Cerebellar cortex (tissue), 1 donor: ENCODE measurements around the gene SLC29A3.

Experiments used
- DNase-seq: peaks from one replicate; pipeline ENCODE4 v3.0.0-alpha.2; 2015; ENCODE audit warnings: low spot score

Gene SLC29A3

DNA sequence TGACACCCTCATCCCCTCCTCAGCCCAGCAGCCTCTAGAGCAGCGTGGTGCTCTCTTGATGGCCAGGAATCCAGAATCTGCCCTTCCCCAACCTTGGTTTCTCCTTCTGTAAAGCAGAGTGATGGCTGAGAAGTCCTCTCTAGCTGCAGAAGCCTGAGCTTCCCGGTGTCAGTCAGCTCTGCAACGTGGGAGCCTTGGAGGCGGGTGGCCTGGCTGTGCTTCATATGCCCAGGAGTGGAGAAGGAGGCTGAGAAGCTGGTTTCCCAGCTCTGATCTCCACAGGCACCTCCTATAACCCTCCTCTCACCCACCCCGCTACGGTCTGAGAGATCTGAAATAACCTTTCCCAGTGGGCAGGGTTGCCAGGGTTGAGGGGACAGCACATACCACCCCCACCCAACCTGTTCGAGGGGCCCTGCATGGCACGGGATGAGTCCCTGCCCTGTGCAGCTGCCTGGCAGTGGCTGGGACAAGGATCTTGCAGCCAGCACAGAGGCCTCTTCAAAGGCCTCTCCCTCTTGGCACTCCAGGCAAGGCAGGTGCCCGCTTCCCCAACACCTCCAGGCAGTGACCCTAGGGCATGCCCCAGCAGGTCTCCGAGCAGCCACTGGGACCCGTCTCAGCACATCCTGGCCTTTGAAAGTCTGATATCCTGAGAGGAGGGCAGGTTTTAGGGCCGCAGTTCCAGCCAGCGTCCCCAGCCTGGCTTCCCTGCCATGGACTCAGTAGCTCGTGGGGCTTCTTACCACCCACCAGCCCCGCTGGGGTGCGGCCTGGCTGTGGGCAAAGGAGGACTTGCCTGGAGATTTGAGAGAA, 18.3 kb upstream of the SLC29A3 start:
- no peak for DNase-seq

DNA sequence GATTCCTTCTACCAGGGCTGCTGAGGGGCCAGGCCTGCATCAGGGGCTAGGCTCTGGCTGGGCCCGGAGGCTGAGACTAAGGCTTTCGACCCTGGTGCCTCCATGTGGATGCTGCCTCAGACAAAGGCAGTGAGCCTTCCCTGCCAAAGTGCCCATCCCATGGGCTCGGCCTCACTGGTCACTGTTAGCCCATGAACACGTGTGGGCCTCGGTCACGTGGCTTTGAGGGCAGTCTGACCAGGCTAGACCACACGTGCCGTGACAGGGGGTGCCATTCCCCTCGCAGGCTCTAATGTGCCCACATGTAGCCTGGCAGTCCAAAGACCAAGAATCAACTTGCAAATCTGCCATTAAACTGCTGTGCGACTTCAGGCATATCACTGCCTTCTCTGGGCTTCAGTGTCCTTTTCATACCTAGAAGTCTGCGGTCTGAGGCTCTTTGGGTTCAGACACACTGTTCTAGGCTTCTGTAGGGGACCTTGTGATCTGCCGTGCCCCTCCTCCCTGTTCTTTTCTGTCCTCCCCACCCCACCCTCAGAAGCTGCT, 17.6 kb upstream of the SLC29A3 start:
- DNase-seq: no peak

DNA sequence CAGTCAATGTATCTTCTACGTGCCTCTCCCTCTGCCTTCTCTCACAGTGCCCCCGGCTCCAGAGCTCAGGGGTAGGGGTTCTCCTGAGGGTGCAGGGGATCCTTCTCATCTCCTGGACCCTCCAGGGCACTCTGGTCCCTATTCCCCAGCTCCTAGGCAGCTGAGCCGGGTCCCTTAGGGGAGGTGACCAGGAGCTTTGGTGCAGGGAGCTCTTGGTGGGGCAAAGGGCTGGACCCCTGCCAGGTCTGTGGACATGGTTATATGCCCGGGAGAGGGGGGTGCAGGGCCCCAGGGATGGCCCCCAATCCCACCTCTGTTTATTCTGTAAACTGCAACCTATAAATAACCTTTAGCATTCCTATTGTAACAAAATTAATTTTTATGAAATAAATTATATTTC, 16.6 kb upstream of the SLC29A3 start:
- DNase-seq: no peak

DNA sequence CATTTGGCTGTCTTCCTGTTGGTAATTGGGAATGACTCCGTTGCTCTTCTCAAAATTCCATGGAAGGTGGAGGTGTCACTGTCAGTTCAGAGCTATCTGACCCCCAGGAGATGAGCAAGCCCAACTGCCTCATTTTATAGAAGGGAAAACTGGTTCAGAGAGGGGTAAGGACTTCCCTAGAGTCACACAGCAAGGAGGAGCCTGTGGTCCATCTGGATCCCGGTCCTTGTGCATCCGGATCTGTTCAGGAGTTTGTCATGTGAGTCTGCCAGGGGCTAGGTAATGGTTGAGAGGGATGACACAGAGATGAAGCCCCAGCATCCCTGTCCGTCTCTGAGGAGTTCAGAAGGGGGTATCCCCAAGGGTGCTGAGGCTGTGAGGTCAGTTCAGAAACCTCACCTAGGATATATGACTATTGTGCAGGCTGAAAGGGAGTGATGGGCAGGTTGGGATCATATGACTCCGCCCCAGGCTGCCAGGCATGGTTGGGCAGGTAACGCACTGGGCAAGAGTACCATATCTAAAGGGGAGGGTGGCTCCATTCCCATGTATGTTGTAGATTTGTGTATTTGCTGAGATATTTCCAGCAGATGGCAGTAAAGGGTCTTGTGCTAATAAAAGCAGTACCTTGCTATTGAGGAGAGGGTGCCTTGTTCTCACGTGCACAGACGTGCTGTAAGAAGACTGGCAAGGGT, 16.0 kb upstream of the SLC29A3 start:
- peak; percentile 87 for DNase-seq

DNA sequence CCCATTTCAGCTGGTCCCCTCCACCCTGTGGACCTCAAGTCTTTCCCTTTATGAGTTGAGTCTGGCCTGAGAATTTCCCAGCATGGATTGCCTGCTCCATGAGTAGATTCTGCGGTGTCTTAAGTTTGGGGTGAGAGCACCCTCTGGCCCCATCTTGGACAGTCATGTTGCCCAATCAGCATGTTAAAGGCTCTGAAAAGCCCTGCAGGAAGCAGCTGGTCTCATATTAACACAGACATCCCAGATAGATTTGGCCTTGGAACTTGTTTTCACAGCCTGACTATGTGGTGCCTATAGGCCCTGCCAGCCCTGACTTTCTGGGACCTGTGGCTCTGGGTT, 15.5 kb upstream of the SLC29A3 start:
- DNase-seq: no peak

DNA sequence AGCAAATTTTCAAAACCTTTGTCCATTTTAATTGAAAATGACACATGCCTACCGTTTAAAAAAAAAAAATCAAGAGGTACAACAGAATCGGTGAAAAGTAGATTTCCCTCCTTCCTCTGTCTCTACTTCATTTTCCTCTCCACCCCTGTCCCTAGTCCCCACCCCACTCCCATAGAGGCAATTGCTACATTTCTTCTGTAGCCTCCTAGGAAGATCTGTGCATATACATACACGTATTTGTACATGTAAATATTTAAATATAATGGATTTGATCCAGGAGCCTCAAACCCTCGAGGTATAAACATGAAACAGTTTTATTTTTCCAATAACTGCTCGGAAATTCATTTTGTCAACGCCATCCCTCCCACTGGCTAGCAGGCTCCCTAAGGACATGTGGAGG, 14.1 kb upstream of the SLC29A3 start:
- no peak for DNase-seq

DNA sequence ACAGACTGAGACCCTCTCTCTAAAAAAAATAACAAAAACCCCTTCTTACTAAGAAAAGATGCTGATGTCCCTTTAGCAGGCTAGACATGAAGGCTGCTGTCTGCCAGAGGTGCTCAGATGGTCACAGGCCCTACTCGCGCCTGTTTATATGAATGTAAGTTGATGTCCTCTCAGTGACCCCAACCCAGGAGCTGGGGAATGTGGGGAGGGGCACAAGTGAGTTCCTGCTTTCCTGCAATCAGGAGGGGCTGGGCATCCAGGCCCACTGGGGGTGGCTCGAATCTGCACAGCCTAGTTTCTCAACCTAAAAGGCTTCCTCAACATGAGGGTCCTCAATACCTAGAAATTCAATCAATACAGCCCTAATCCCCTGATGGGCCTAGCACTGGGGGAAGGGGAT, 12.1 kb upstream of the SLC29A3 start:
- no peak for DNase-seq

DNA sequence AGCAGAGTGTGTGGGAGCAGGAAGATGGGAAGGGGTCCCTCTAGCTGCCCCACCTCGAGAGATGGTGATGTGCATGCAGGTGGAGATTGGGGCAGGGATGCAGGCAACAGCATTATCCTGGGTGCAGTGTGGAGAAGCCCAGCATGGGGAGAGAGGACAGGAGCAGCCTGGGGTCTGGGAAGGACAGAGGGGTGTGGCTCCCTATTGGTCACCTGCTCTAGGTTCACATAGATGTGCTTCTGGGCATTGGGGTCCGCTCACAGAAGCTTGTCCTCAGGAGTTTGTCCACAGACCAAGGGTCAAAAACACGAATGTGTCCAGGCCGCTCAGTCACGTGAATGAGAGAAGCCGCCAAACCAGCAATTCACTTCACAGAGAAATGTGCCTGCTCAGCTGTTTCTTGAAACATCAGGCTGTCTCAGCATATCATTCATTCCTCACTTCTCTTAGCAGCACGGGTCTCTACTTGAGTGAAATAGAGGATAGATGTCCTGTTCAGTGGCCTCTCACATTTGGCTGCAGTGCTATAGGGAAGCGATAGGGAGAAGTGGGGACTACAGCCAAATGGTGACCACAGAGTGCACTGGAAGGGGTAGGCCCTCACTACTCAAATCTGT, 11.5 kb upstream of the SLC29A3 start:
- no peak for DNase-seq

DNA sequence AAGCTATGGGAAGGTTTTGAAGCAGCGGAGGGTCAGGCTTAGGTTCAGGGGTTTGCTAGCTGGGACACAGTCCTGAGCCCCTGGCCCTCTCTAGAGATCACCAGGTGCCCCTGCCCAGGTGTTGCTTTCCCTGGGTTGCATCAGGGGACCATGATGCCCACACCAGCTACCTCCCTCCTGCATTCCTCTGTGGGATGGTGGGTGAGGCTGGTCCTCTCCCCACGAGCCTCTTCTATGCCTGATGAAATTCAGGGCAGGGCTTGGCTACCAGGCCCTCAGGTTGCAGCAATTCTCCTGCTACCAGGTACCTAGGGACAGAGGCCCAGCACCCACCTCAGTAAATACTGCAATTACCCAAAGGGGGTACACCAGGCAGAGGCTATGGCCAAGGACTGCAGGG, 10.8 kb upstream of the SLC29A3 start:
- no peak for DNase-seq

DNA sequence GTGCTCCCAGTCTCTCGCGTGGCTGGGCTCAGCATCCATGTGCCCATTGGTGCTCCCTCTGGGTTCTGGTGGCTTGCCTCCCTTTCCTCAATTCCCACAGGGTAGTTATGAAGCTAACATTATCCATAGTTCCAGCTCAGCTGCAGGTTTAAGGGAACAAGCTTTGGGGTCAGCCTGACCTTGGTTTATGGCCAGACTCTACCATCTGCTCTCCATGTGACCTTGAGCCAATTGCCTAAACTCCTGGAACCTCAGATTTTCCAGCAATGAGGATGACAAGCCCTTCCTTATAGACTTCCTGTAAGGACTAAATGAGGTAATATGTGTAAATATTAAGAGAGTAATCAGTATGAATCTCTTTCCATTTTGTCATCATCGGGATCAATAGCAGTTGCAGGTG, 10.1 kb upstream of the SLC29A3 start:
- DNase-seq: no peak

DNA sequence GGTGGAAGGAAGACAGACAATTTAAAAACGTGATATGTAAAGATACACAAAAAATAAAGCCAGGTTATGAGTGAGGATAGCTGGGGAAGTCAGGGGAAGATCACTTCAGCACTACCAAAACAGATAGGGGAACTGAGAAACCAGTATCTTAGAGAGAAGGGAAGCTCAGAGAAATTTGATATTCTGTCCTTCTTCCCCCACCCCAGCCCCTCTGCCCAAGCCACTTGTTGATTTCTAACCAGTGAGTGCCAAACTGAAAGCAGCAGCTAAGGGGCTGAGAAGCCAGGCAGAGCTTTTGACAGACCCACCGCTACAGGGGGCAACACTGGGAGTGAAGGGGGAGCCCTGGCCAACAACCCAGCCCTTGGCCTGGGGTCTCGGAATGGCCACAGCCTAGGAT, 9.1 kb upstream of the SLC29A3 start:
- DNase-seq: no peak

DNA sequence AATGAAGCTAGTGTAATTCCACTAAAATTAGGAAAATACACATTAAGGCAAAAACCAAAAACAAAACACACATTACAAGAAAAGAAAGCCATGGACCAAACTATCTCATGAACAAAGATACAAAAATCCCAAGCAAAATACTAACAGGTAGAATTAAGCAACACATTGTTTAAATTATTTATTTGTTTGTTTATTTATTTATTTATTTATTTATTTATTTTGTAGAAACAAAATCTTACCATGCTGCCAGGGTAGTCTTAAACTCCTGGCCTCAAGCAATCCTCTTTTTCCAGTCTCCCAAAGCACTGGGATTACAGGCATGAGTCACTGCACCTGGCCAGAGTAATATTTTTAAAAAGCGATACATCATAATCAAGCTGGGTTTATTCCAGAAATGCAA, 6.8 kb upstream of the SLC29A3 start:
- no peak for DNase-seq

DNA sequence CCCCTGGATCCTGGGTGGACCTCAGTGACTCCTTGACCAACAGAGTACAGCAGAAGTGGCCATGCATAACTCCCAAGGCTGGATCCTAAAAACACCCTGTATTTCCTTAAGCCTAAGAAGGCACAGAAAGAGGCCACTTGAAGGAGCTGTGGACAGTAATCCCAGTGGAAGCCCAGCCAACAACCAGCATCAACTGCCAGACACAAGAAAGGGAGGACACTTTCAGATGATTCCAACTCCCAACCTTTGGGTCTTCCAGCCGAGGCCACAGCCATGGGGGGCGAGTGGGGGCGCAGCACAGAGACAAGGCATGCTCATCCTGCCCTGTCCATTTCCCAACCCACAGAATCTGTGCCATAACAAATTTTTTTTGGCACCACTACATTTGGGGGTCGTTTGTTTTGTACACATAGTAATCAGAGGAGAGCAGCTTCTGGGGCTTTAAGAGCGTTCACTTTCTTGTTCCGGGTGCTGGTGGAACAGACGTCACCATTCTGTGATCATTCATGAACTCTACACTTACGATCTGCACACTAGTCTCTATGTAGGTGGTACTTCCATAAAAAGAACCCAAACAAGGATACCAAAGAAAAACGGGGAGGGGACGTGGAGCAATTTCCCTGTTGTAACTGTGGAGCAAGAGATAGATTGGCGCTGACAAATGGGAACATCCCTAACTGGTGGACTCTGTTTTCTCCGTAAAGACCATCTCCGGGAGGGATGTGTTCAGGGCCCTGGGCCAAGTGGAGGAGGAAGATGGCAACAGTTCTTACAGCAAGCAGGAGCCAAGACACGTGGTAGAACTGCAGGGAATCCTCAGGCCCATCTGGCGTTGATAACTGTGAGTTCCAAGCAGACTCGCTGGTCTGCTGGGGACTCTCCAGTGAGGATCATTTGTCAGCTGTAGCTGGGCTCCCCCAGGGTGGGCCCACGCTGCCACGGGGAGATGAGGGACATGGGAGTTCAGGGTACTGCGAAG, 6.0 kb upstream of the SLC29A3 start:
- DNase-seq: peak; percentile 97

DNA sequence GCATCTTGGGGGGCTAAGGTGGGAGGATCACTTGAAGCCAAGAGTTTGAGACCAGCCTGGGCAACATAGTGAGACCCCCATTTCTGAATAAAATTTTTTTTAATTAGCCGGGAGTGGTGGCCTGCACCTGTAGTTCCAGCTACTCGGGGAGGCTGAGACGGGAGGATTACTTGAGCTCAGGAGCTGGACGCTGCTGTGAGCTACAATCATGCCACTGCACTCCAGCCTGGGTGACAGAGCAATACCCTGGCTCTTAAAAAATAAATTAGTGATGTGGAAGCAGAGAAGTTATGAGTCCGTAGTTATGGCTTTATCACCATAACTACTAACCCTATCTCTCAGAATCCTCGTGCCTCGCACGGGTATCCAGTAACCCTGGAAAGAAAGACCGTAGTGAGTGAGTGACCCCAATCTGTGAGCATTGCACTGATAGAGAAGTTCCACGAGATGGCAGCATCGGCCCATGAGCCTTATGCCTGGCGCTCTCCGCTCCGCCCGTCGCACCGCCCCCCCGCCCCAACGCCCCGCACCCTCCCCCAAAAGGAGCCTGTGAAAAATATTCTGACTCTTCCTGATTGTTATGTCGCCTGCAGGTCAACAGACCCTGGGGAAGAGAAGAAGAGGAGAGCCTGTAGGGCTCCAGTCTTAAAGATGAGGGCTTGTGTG, 4.9 kb upstream of the SLC29A3 start:
- DNase-seq: peak; percentile 81

DNA sequence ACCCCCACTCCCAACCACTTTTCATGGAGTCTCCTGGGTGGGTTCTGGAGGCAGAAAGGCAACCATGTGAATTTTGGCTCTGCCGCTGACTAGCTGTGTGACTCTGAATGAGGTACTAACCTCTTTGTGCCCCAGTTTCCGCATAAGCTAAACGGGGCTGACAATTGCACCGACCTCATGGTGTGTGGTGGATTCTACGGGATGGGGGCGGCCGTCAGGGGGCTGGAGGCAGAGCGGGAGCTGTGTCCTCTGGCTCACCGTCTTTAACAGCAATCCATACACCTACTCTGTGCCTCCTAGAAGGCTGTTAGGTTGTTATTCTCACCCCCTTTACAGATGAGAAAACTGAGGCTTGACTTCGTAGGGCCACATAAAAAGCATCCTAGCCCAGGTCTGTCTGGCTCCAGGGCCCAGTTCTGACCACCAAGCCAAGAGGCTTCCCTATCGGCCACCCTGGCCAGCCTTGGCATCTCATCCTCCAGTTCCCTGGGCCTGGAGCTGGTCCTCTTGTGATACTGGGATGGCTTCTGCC, 4.3 kb upstream of the SLC29A3 start:
- DNase-seq: no peak

DNA sequence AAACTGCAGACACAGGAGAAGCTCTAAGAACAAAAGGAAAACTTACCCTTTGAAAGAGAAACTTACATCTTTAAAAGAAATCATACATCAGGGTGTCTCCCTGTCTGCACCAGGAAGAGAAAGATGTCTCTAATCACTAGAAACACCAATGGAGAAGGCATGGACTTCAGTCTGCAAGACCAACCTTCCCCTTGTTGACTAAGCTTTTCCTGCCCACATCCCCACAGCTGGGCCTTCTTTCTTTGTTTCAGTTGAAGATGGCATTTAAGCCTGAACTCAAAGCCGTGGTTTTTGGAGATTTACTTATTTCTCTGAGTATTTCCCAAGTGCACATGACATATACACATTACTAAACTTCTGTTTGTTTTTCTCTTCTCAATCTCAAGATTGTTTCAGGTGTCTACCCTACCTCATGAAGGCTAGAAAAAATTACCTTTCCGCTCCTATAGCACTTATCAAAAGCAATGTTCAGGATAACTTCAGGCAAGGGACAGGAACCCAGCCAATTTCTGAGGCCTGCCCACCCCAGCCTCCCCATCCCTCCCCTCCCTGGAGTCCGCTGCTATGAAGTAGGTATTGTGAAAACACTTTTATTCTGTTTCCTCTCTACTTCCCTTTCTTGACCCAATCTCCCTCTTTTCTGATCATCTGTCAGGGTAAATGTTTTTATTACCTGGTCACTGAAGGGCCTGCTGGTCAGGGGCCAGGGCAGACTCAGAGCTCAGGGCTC, 2.8 kb upstream of the SLC29A3 start:
- DNase-seq: no peak

DNA sequence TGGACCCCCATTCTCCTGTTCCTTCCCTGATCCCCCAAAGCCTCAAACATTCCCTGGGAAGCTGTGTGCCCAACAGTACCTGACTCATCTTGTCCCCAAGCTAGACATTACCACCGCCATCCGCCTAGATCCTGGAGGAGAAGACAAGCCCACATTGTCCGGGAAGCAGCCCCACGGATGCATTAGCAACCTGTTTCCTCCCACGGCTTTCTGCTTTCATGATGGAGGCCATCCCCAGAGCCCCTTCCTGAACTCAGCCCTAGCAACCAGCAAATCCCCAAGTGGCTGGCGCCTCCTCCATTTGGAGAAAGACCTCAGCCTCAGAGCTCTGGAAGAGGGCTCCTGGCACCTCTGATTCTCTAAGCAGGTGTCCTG, 2.3 kb upstream of the SLC29A3 start:
- no peak for DNase-seq

DNA sequence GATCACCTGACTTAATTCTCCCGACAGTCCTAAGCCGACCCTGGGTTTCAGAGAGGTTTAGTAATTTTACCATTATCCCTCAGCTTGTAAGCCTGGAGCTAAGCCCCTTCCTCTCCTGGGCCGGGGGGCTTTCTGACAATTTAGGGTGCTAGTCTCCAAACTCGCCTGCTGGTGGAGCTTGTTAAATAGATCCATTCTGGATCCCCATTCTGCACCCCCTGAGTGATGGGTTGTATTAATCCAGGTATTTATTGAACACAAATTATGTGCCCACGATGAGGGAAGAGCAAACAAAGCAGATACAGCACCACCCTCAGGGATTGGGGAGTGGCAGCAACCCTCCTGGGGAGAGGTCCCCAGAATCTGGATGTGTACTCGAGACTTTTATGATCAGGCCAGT, 1.3 kb upstream of the SLC29A3 start:
- no peak for DNase-seq

DNA sequence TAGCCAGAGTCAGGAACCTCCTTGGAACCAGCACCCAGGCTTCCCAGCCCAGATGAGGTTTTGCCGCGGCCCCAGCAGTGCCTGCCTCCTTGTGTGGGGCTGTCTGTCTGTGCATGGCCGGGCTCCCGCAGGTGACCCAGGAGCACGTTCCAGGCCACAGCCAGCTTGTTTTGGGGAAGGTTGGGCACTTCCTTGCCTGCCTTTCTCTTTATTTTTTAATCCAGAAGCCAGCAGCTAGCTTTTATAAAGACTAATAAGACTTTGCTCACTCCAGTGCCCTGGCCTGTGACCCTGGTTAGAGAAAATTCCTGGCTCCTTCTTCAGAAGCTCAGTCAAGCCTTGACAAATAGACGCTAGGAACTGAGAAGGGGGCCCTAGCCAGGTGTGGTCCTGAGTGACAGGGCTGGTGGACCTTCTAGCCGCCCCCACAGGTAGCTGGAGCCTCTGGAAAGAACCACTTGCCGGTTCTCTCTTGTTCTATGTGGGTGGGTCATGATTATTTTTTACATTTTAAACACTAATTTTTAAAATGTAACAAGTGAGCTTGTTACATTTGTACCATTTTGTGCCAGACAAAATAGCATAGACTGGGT, 837 bp downstream of the SLC29A3 start:
- DNase-seq: no peak

DNA sequence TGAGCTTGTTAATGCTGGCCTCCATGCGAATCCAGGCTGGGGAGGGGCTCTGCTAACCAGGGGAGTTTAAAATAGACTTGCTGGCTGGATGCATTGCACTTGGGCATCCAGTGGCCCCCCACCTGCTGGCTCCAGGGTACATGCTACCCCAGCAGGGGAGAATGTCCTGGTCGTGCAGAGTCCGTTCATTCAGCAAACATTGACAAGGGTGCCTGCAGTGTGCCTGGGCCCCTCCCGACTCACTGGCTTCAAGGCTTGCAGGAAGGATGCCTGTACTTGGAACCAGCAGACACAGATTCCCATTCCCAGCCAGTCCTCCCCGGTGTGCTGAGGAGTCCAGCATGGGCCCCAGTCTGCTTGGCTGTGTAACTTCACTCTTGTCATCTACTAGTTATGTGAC, 1.5 kb downstream of the SLC29A3 start:
- DNase-seq: no peak
